Prostate gland (tissue), 2 donors: ENCODE data around the gene PCSK6.

Experiments
- POLR2A ChIP-seq: fragments of 450-650 bp; IDR thresholded peaks from one replicate; pipeline ENCODE4 v1.6.1; 2016; ENCODE audit warnings: antibody characterized with exemption, mild to moderate bottlenecking
- POLR2AphosphoS5 ChIP-seq: sonication (generic); formaldehyde crosslinking; IDR thresholded peaks from one replicate; pipeline ENCODE4 v1.6.1; 2017; ENCODE audit warnings: antibody characterized with exemption
- TF ChIP-seq, protein P1 (sequence below), 4 experiments: fragments of 200-600 bp in 2 of 4; fragments of 450-650 bp in 2 of 4; sonication (generic) in 2 of 4; IDR thresholded peaks; 1 replicate in 3 of 4; 2 replicates in 1 of 4; pipeline ENCODE4 v1.5.1; 2016 to 2019; ENCODE audit warnings: antibody characterized with exemption in 4 of 4, mild to moderate bottlenecking in 2 of 4, moderate library complexity in 2 of 4

DNA sequence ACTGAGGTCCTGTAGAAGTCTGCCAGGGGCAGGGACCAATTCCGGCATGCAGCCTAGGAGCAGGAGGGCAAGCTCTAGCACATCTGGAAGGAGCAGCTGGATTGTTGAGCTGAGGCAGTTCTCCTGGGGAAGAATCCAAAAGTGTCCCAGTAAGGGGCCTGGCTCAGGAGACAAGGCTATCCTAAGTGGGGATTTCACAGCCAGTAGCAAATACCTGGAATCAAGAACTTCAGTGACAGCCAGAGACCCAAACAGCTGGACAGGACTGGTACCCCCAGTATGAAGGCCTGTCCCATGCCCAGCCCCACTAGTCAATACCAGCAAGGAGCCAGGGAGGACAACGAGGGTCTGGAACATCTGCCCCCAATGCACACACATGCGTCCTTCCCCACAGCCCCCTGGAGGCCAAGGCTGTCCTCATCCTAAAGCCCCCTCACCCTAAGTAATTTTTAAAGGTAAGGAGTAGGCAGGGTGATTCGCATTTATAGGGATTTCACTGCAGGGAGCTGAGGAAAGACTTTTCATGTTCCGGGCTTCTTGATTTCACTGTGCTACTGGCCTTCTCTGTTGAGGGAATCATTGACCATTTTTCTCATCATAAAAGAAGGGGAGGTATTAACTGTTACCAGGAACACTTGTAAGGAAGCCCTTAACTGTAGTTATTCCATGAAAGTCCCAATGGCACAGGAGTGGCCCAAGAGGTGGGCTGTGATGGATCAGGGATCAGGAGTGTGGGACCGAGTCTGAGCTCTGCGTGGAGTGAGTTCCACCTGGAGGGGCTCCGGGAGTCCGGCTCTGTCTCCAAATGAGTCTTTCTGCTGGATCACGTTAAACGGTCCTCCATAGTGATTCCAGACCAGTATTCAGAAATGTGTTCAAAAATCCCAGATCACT is 235.1 kb downstream of the PCSK6 start:
- TF ChIP-seq POLR2A (no peak), POLR2AphosphoS5 (no peak)
- TF ChIP-seq, protein P1, sequence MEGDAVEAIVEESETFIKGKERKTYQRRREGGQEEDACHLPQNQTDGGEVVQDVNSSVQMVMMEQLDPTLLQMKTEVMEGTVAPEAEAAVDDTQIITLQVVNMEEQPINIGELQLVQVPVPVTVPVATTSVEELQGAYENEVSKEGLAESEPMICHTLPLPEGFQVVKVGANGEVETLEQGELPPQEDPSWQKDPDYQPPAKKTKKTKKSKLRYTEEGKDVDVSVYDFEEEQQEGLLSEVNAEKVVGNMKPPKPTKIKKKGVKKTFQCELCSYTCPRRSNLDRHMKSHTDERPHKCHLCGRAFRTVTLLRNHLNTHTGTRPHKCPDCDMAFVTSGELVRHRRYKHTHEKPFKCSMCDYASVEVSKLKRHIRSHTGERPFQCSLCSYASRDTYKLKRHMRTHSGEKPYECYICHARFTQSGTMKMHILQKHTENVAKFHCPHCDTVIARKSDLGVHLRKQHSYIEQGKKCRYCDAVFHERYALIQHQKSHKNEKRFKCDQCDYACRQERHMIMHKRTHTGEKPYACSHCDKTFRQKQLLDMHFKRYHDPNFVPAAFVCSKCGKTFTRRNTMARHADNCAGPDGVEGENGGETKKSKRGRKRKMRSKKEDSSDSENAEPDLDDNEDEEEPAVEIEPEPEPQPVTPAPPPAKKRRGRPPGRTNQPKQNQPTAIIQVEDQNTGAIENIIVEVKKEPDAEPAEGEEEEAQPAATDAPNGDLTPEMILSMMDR (IDR thresholded peaks at IDR 0.05): no peak
